Effector CD4-positive, alpha-beta T cell (primary cell): Measurements from ENCODE around the gene DOHH.
A peak's percentile ranks its signal among the peaks of the same experiment; 100 is the strongest.

Experiments
- DNase-seq: peaks from one replicate; pipeline ENCODE4 v3.0.0-alpha.2; 2020

The DOHH gene

DNA sequence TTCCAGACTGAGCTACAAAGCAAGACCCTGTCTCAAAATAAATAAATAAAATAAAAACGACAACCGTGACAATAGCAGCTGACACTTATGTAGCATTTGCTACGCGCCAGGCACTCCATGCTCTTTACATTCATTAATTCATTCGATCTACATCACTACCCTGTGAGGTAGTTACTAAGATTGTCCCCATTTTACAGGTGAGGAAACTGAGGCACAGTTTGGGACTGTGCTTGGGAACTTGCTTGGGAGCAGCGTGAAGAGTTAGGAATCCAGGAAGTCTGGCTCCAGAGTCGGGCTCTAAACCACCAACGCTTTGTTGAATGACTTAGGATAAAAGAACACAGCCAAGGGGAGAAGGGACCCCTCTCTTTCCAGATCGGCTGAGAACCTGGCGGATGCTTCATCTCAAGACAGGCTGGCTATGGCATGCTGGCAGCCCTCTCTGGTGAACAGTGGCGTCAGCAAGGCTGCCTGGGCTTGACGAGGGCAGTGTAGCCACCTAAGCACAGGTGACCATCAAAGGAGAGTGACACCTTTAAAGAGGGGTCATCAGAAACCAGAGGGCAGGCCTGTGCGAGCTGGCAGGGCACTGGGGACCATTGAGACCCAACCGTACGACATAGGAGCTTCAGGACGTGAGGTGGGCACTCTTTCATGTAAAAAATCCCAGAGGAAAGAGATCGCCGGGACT lies 591 bp downstream of the DOHH start:
- DNase-seq: no peak

DNA sequence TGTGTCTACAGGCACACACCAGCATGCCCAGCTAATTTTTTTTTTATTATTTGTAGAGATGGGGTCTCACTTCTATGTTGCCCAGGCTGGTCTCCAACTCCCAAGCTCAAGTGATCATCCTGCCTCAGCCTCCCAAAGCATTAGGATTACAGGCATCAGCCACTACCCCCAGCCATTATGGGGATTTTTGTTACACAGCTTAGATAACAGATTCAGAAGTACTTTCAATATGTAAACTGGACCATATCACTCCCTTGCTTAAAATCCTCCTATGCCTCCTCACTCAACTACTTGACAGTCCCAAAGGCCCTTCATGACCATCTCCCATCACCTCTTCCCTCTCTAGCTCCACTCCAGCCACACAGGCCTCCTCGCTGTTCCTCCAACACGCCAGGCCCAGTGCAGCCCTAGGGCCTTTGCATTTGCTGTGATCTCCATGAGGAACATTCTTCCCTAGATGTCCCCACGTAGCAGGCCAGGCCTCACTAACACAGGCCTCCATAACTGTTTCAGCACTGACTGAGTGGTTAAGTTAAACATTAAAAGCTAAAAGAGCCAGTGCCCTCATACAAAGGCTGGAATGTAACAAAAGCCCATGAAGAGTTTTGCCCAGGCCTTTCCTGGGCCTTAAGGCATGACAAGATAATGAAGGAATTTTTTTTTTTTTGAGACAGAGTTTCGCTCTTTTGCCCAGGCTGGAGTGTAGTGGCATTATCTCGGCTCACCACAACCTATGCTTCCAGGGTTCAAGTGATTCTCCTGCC lies 2.5 kb downstream of the DOHH start:
- no peak for DNase-seq

DNA sequence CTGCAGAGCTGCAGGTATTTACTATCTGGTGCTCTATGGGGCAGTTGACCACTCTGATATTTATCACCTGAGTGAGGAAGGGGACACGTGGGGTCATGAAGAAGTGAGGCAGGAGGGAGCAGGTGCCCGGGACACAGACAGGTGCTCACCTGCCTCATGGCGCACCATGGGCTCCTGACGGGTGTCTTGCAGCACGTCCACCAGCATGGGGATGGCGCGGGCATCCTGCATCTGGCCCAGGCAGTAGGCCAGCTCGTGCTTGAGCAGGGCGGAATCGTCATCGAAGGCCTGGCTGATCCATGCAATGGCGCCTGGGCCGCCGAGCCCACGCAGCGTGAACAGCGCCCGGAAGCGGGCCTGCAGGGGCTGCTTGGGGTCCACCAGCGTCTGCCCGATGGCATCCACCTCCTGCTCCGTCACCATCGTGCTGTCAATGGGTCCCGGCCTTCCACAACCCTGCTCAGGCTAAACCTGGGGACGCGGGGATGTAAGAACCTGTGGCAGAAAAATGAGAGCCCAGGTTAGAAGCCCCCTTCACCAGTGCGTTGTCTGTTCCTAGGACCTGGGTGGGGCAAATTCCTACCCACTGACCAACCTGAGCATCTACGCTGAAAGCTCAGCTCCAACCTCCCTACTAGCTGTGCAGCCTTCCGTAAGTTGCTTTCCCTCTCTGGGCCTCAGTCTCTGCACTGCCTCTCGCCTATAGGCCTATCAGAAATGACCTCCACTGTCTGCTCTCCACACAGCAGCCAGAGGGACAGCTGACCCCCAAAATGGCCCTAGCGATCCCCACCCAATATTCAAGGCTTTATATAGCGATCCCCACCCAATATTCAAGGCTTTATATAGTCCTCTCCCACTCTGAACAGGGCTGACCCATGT lies 3.8 kb downstream of the DOHH start:
- DNase-seq: no peak

DNA sequence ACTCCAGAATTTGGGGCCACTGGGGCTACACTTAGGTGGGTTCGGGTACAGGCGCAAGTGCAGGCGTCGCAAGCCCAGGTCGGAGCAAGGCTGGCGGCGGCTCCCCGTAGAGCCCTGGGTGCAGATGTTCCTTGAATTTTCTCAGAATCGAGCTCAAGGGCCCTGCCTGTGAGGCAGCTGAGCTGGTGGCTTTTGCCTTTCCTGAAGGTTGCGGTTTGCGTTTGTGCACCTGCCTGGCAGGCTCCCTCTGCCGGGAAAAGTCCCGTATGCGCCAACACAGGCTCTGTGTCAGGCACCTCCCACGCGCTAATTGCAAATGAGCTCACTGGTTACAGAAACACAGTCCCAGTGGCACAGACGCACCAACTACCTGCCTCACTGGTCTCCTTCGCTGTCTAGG lies 5.9 kb downstream of the DOHH start:
- no peak for DNase-seq

DNA sequence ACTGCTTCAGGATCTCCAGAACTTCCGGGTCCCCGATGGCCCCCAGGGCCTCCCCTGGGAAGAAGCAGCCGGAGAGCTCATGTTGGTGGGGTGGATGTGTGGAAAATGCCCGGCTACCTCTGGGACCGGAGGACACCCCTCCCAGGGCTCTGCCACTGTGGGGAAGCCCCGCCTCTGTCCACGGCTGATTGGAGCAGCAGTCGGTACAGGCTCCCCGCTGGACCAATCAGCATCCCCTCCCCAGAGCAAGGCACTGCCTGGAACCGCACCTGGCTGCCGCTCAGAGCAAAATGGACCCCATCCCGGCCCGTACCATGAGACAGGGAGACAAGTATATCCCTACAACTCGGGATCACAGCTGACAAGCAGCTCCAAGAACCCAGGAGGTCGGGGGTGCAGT lies 6.4 kb downstream of the DOHH start:
- DNase-seq: no peak

DNA sequence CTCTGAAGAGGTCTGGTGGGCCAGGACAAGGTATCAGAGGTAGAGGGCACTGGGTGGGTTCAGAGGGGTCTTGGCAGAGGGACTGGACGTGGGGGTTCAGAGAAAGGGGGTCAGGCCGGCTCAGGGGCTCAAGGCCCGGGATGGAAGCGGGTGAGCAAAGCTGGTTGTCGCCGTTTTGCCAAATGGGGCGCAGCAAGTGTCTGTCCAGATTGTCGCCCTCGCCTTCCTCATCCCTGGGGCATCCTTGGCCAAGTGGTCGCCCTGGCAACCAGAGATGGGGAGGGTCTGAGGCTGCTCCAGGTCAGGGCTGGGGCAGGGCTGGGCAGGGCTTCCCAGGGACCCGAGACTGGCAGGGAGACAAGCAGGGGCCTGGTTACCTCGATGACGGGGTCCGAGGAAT lies 6.8 kb downstream of the DOHH start:
- DNase-seq: no peak

DNA sequence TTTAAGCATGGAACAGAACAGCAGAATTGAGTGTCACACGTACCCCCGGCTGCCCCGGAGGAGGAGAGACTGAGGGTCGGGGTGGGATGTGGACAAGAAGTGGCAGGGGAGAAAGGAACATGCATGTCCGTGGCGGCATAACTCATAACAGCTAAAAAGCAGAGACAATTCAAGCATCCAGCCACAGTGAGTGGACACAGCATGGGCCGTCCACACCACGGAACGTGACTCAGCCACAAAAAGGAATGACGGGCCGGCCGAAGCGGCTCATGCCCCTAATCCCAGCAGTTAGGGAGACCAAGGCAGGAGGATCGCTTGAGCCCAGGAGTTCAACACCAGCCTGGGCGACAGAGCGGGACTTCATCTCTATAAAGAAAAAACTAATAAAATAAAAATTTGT lies 7.6 kb downstream of the DOHH start:
- no peak for DNase-seq

DNA sequence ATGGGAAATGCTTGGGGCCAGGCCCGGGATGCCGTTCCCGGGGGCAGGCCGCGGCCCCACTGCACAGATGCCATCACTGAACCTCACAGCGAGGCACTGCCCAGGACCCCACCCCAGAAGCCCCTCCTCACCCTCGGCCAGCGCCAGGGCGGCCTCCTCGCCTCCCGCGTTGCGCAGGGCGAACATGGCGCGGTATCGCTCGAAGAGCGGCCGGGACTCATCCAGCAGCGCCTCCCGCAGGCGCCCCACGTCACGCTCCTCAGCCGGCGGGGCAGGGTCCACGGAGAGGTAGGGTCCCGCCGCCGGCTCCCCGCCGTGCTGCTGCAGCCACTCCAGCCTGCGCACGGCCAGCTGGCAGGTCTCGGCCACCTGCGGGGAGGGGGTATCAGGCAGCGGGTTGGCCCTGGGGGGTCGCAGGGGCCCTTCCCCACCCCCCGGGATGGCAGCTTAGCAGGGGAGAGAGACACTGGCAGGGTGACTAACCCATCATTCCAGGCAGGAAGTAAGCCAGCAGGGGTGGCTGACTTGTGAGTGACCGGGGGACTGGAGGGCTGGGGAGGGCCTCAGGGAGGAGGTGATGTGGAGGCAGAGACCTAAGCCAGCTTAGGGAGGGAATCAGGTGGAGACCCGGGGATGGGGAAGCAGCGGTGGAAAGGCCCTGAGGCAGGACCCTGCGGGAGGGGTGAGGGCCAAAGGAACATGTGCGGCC lies 8.2 kb downstream of the DOHH start:
- no peak for DNase-seq

DNA sequence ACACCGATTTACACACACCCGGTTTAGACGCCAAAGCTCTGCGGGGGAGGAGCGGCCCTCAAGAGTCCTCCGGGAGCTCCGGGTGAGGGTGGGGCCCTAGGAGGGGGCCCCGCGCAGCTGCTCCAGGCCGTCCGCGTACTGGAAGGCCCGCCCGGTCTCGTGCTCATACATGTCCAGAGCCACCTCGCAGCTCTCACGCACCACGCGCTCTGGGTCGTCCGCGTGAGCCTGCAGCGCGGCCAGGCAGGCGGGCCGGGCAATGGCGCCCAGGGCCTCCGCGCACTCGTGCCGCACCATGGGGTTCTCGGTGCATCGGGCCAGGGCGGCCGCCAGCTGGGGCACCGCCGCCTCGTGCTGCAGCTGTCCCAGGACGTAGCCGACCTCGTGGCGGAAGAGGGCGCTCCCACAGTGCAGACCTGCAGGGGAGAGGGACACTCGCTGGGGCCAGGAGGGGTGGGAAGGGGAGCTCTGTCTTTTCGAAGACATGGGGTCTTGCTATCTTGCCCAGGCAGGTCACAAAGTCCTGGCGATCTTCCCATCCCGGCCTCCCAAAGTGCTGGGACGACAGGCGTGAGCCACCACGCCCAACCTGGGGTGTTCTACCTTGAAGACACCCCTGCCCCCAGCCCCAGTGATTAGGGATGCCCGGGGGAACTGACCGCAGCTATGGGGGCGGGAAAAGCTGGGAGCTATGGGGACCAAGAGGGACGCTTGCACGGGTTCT lies 8.9 kb downstream of the DOHH start:
- no peak for DNase-seq

DNA sequence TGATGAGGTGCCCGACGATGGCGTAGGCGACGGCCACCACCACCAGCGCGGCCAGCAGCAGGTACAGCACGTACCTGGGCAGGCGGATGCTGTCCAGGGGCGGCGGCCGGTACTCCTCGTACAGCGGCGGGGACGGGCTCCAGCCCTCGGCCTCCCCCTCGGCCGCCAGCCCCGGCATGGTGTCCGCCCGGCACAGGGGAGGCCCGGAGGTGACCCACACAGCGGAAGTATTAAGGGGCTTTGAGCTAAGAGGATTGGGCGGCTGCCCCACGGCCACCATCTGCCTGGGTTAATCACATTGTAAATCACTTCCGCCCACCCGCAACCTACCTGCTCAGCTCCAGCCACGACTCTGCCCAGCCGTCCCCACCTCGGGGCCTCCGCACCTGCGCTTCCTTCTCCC lies 17.2 kb downstream of the DOHH start, which contains the start of gene SMIM44:
SMIM44 (minus strand) TSS at position 216 of the 403 bp plus-strand sequence; CDS start at position 178, 38 bp downstream.
- no peak for DNase-seq

DNA sequence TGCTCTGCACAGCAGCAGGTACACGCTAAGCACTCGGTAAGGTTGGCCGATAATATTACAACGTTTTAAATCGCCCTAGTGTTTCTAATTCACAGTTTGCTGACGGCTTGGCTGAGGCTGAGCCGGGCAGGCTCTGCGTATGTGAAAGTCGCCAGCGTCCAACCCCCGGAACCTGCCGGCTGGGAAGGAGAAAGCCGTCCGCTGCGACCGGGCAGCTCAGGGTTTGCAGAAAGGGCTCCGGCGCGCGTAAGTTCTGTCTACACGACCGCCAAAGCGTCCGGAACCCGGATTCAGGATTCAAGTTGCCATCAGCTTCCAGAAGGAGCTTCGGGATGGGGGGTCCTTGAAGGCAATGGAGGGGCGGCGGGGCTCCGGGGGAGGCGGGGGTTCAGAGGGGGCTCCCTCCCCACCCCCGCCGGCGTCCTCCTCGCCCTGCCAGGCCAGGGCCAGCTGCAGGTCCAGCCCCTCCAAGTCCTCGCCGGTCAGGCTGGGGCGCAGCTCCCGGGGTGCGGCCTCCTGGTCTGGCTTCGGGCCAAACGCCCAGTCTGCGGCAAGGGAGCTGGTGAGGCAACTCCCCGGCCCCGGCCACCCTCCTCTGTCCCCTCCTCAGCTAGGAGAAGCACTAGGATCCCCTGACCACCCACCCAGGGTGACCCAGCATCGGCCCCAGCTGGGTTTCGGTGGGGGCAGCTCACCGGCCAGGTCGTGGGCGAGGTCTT lies 17.8 kb downstream of the DOHH start:
- DNase-seq: no peak

DNA sequence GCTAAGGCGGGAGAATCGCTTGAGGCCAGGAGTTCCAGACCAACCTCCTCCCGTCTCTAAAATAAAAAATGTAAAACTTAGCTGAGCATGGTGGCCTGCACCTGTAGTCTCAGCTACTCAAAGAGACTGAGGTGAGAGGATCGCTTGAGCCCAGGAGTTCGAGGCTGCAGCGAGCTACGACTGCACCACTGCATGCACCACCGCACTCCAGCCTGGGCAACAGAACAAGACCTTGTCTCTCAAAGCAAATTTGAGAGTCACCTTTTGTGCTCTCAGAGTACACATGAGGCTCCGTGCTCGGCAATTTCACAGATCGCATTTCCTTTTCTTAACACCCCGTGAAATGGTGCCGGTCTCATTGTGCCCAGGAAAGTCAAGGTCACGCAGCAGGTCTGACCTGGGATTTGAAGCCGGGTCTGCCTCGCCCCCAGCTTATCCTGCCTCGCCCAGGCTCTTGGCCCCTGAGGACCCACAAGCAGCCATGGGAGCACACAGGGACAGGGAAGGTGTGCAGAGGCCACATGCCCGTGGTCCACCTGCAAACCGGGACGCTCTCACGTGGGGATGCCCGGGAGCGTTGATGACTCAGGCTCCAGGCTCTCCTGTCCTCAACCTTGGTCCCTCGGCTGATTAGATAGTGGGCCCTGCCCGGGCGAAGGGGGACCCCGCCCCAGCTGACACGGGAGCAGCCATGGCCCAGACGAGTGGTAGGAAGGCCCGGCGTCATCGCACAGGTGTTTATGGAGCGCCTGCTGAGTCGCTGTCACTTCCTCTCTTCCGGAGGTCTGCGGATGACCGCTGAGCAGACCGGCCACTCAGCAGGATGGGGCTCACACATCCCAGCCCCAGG lies 19.0 kb downstream of the DOHH start:
- DNase-seq: no peak

DNA sequence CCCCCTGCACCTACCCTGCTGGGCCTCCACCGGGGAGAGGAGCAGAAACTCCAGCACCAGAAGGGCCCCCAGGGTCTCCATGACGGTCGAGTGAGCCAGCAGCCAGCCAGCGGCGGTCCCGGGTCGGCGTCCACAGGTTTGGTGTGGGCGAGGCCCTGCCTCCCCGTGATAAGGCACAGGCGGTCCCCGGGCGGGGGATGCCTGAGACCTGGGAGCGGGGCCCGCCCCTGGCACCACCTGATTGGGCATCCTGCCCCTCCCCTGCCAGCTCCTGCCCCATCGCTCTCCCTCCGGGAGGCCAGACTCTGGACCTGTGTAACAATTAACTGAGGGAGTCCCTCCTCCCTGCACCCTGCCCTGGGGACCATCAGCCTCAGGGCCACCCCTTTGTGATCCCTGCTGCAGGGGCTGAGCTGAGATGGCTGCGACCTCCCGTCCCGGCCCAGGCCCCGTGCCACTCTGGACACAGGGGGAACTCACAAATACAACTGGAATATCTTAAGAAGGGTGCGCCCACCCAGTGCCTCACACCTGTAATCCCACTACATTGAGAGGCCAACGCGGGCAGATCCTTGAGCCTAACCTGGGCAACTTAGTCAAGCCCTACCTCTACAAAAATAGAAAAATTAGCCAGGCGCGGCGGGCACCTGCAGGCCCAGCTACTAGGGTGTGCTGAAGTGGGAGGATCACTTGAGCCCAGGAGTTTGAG lies 19.9 kb downstream of the DOHH start, which contains the start of gene SMIM24:
SMIM24 (minus strand) TSS at position 143 of the 709 bp plus-strand sequence; CDS start at position 81, 62 bp downstream.
- DNase-seq: no peak

DNA sequence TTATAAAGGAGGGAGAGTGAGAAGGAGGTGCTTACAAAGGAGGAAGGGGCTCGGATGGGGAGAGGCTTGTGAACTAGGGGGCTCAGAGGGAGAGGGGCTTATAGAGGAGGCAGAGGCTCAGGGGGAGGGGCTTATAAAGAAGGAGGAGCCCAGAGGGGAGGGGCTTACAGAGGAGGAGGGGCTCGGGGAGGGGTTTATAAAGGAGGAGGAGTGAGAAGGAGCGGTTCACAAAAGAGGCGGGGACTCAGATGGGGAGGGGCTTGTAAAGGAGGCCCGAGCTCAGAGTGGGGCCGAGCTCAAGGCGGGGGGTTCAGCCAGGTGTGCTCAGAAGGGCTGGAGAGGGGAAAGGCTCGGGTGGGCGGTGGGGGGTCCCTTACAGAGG lies 20.6 kb downstream of the DOHH start:
- peak; percentile 23 for DNase-seq

DNA sequence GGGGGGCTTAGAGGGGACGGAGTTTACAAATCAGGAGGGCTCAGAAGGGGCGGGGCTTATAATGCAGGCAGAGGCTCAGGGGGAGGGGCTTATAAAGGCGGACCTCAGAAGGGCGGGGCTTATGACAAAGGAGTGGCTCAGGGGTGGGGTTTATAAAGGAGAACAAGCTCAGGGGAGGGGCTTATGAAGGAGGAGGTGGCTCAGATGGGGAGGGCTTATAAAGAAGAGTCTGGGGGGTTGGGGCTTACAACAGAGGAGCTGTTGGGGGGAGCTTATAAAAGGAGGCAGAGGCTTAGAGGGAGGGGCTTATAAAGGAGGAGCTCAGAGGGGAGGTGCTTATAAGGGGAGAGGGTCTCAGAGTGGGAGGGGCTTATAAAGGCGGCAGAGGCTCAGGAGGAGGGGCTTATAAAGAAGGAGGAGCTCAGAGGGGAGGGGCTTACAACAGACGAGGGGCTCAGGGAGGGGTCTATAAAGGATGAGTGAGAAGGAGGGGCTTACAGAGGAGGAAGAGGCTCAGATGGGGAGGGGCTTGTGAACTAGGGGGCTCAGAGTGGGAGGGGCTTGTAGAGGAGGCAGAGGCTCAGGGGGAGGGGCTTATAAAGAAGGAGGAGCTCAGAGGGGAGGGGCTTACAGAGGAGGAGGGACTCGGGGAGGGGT lies 21.2 kb downstream of the DOHH start:
- DNase-seq: peak; percentile 25

DNA sequence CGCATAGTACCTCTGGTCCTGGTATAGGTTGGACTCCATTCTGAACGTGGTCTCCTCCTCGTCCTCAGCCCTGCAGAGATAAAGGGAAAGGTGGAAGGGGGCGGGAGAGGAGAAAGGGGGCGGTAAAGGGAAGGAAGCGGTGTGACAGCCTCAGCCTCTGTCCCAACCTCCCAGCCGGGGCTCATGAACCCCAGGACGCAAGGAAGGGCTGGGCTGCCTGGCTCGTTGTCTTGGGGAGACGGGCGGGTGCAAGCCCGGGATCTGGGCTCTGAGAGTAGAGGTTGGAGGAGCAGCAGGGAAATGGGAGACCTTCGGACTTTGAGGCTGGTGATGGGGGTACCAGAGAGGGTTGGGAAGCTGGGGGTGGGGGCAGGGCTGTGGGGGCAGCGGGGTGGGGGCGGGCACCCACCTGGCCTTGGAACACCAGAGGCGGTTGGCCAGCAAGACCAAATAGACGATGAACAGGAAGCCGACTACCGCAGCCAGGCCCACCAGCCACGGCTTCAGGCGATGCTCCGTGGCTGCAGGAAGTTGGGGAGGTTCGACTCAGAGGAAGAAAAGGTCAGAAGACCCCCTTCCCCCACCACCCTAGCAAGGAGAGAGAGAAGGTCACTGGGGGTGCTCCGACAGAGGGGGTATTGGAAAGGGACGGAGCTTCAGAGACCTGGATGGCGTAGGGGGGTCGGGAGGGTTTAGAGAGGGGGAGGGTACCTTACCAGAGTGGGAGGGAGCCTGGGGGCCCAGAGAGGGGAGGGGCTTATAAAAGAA lies 21.9 kb downstream of the DOHH start:
- DNase-seq: no peak

DNA sequence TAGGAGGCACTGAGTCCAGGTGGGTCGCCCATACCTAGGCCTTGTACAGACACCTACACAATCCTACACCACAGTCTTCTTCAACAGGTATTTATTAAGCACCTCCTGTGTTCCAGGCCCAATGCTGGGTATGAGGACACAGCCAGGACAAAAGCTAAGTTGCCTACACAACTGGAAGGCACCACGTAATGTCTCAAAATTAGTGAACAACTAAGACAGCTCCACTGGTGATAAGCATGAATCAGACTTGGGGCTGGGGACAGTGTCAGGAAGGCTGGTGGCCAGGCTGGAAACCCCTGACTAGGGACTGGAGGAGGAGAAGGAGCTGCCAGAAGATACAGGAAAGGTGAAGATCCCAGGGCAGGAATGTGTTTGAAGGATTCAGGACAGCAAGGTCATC lies 22.5 kb downstream of the DOHH start:
- no peak for DNase-seq

DNA sequence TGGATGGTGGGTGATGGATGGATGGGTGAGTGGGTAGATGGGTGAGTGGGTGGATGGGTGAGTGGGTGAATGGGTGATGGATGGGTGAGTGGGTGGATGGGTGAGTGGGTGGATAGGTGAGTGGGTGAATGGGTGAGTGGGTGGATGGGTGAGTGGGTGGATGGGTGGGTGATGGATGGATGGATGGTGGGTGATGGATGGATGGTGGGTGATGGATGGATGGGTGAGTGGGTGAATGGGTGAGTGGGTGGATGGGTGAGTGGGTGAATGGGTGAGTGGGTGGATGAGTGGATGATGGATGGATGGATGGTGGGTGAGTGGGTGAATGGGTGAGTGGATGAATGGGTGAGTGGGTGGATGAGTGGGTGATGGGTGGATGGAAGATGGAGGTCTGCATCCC lies 23.0 kb downstream of the DOHH start:
- no peak for DNase-seq
